Left kidney (tissue), 2 donors: Measurements from ENCODE around the gene GRIN2D. TPM values are rescaled to one million over a fixed set of nuclear protein-coding genes. Genes with fewer than 3 reads are reported as not detected.

Source experiments
- DNase-seq: peaks from one replicate; pipeline ENCODE4 v3.0.0-alpha.2; 2013
- polyA plus RNA-seq: library from polyadenylated mRNA; unstranded; fragments of 120-200 nt; gene quantifications from one replicate; pipeline ENCODE4 v1.2.1, GENCODE V29; 2013; ENCODE audit not compliant: insufficient read length

The GRIN2D gene
- polyA plus RNA-seq, 1 donor: 0.47 TPM

DNA sequence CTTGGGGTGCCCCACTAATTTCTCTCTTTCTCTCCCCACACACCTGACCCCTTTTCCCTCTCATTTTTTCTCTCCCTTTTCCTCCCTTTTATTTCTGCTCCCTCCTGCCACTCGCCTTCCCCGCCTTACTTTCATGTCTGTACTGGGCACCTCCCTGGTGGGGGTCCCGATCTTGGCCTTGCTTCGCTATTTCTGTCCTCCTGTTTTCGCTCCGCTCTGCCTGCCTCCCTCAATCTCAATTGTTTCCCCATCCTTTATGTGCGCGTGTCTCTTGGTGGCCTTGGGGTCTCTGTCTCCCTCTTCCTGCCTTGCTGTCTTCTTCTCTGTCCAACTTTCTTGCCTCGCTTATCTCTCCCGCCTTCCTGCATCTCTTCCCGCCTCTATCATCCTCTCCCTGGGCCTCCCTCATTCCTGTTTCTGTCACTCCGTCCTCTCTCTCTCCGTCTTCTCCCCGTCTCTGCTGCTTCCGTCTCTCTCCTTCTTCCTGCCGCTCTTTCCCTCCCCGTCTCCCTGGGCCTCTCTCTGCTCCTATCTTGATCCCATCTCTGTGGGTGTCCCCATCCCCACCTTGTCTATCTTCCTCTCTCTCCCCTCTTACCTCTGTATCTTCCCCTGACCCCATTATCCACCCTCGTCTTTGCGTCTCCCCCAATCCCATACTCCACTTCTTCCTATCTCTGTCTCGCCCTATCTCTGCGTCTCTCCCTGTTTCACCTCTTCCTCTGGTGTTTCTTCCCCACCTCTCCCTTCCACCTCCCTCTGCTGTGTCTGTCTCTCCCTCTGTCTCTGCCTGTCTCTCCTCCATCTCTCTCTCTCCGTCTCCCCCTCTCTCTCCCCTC lies 4.0 kb downstream of the GRIN2D start:
- no peak for DNase-seq

DNA sequence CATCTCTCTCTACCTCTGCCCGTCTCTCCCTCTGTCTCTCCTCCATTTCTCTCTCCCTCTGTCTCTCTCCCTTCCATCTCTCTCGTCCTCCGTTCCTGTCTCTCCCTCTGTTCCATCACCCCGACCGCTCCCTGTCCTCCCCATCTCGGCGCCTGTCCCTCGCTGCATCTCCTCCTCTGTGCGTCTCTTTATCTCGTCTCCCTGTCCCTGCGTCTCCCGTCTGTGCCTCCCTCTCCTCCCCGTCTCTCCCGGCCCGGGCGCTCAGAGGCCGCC lies 4.6 kb downstream of the GRIN2D start:
- no peak for DNase-seq

DNA sequence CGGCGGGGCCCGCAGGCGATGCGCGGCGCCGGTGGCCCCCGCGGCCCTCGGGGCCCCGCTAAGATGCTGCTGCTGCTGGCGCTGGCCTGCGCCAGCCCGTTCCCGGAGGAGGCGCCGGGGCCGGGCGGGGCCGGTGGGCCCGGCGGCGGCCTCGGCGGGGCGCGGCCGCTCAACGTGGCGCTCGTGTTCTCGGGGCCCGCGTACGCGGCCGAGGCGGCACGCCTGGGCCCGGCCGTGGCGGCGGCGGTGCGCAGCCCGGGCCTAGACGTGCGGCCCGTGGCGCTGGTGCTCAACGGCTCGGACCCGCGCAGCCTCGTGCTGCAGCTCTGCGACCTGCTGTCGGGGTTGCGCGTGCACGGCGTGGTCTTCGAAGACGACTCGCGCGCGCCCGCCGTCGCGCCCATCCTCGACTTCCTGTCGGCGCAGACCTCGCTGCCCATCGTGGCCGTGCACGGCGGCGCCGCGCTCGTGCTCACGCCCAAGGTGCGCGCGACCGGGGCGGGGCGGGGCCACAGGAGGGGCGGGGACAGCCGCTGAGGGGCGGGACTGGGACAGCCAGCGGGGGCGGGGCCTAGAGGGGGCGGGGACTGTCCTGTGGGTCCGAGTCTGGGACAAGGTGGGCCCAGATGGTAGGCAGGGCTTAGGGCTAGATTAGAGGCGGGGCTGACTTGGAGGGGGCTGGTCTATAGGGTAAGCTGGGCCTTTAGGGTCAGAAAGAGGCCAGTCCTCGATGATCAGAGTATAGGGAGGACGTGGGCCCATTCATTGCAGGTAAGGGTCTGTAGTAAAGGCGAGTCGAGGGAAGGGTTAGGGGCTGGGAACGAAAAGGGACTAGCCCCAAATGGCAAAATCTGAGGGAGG lies 5.1 kb downstream of the GRIN2D start:
- DNase-seq: no peak

DNA sequence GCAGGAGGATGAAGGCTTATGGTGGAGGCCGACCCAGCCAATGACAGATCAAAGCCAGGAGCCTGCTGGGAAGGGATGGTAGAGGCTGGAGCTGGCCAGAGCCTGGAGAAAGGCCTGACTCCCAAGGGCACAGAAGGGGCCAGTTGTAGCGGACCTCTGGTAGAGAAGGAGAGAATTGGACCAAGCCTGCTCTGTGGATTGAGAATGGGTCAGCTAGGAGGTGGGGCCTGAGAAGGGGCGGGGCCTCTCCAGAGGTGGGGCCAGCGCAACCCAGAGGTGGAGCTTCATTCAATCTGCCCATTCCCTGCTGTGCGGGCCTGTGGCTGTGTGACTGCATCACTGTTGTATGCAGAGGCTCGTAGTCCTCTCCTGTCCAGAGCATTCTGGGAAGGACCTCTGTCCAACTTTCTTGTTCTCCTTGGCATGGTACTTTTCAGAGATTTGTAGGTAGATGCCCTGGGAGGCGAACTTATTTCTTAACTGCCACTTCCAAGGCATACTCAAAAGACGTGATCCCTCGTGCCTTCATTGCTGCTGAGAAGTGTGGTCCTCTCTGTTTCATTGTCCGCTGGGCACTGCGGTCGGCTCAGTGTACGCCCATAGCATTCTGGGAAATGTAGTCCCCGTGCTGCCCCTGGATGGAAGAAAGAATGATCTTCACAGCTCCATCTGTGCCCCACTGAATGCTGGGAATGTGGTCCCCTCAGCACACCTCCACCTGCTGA lies 6.7 kb downstream of the GRIN2D start:
- no peak for DNase-seq

- no peak for DNase-seq
Observed at GRCh38 chr19:48401287-48401686, 7.8 kb downstream of the GRIN2D start.

GRCh38 chr19:48403606-48404005 lies 10.1 kb downstream of the GRIN2D start:
- no peak for DNase-seq

DNA sequence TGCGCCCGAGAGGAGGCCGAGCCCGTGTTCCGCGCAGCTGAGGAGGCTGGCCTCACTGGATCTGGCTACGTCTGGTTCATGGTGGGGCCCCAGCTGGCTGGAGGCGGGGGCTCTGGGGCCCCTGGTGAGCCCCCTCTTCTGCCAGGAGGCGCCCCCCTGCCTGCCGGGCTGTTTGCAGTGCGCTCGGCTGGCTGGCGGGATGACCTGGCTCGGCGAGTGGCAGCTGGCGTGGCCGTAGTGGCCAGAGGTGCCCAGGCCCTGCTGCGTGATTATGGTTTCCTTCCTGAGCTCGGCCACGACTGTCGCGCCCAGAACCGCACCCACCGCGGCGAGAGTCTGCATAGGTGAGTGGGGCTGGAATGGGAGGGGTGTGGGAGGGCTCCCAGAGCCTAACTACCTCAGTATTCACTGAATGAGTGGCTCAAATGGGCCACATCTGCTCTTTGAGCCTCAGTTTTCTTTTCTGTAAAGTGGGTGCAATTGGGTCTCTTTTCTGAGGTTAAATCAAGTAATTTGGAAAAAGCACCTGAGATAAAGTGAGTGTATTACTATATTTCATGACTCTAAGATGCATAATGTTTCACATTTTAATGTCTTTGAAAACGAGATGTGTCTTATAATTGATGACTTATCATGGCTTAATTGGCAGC lies 11.7 kb downstream of the GRIN2D start:
- DNase-seq: no peak

DNA sequence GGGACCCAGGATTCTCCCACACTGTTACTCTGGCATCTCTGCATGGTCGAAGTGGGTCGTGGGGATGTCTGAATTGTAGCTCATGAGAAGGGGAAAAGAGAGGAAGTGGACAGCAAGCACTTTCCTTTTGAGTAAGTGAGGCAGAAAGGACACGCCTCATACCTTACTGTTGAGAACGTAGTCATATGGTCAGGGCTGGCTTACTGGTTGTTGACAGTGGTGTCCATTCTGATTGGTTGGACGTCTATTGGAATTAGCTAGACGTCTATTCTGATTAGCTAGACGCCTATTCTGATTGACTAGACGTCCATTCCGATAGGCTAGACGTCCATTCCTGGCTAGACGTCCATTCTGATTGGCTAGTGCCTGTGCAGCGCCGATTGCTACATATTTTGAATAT lies 12.4 kb downstream of the GRIN2D start:
- DNase-seq: no peak

- no peak for DNase-seq
Observed at GRCh38 chr19:48413879-48414587, 20.6 kb downstream of the GRIN2D start.

DNA sequence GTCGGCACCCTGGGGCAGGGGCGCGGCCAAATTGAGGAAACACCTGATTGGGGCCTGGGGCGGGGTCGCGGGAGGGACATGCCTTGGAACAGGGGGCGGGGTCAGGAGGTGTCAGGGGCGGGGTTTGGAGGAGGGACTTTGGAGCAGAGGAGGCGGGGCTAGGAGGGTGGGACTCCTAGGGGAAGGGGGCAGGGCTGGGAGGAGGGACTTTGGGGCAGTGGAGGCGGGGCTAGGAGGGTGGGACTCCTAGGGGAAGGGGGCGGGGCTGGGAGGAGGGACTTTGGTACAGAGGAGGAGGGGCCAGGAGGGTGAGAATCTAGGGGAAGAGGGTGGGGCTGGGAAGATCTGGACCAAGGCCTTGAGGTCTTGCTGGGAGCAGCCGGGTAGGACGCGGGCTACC lies 21.9 kb downstream of the GRIN2D start:
- no peak for DNase-seq

- no peak for DNase-seq
Observed at GRCh38 chr19:48415806-48416221, 22.3 kb downstream of the GRIN2D start.

- no peak for DNase-seq
Observed at GRCh38 chr19:48417421-48417820, 24.0 kb downstream of the GRIN2D start.

DNA sequence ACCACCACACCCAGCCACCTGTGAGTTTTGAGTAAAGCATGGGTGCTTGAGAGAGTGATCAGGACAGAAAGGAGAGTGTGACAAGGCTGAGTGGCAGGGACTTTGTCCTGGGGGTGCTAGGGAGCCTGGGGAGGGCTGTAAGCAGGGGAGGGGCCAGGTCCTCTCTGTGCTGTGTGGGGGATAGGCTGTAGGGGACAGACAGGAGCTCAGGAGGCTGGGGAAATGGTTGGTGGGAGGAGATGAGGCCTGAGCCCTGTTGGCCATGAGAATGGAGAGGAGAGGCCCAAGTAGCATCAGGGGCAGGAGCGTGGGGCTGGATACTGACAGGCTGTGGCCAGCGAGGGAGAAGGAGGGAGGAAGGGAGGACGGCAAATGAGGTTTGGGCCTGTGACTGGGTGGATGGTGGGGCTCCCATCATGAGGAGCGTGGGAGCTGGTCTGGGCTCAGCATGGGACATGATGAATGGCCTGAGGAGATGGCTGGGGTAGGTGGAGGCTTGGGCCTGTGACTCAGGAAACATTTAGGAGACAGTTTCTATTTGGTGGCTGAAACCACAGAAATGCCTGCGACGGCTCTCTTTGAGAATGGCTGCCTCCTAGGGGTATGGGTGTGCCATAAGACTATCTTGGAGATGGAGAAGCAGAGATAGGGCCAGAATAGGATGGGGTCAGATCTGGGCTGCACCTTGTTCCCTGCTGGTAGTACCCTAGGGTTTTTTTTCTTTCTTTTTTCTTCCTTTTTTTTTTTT lies 25.0 kb downstream of the GRIN2D start:
- no peak for DNase-seq

DNA sequence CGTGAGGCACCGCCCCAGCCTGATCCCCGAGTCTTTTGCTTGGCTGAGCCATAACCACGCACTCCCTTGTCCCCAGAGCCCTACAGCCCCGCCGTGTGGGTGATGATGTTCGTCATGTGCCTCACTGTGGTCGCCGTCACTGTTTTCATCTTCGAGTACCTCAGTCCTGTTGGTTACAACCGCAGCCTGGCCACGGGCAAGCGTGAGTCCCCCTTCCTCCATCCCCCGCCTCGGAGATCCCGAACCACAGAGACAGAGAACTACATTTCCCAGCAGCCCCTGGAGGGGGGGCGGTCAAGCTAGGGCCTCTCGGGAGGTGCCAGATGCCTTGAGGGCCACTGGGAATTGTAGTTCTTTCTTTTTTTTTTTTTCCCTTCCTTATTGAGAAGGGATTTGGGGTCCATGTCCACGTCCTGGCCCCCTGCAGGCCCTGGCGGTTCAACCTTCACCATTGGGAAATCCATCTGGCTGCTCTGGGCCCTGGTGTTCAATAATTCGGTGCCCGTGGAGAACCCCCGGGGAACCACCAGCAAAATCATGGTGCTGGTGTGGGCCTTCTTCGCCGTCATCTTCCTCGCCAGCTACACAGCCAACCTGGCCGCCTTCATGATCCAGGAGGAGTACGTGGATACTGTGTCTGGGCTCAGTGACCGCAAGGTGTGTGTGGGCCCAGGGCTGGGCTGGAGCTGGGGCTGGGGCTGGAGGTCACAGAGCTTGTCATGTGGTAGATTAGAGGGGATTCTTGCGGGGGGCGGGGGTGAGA lies 25.9 kb downstream of the GRIN2D start:
- DNase-seq: no peak

DNA sequence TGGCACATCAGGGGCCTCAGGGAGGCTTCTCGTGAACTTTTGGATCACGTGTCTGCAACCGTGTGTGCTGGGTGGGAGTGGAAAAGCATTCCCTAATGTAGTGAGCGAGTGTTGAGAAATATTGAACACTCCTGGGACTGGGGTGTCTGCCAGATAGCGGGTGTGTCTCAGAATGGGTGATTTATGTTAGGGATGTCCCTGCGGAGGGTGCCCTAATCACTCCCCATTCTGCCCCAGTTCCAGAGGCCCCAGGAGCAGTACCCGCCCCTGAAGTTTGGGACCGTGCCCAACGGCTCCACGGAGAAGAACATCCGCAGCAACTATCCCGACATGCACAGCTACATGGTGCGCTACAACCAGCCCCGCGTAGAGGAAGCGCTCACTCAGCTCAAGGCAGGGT lies 28.1 kb downstream of the GRIN2D start:
- no peak for DNase-seq

- no peak for DNase-seq
Observed at GRCh38 chr19:48424694-48425219, 31.3 kb downstream of the GRIN2D start.

- no peak for DNase-seq
Observed at GRCh38 chr19:48428670-48429069, 35.2 kb downstream of the GRIN2D start.

- no peak for DNase-seq
Observed at GRCh38 chr19:48433337-48433736, 39.9 kb downstream of the GRIN2D start.

DNA sequence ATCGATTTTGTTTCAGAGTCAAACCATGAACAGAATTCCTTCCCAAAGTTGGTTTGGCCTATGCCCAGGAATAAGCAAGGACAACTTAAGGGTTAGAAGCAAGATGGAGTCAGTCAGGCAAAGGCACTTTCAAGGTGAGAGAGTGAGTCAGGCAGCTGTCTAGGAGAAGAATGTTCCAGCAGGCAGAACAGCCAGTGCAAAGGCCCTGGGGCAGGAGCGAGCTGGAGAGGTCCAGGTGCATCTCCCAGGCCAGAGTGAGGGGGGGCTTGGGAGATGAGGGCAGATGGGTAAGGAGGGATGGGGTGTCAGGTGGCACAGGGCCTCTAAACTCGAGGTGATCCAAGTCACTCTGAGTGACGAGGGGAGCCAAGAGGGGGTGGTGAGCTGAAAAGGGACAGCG lies 43.1 kb downstream of the GRIN2D start:
- DNase-seq: no peak
